ENCODE data around the gene EGFR. TPM values are rescaled to one million over a fixed set of nuclear protein-coding genes. Genes with fewer than 3 reads are reported as not detected.
A peak's percentile ranks its signal among the peaks of the same experiment; 100 is the strongest.

EGFR gene
- total RNA-seq, 4 donors from 2014 or later: 36.4 to 73.6 (median 38.7) TPM

GRCh38 chr7:55187701-55188491, 169.1 kb downstream of the EGFR start:
- H3K4me1 ChIP-seq: no peaks in the 10 kb centered on the region
- TF ChIP-seq POLR2A (IDR thresholded peaks at IDR 0.05) (no peak), CTCF (IDR thresholded peaks at IDR 0.05) (no peak)
- H3K27me3 ChIP-seq: no peaks in the 10 kb centered on the region
- intact Hi-C loops (cut with DNase I; ENCODE audit: low total_unique reads): no loop called here
- peak overlapping the region; percentile 54 to 65 for H3K27ac ChIP-seq
- no peaks in the 10 kb centered on the region for H3K36me3 ChIP-seq
- no peaks in the 10 kb centered on the region for H3K9me3 ChIP-seq
- DNase-seq: peak in 1 of 2 donors; percentile 51
- H3K4me3 ChIP-seq: no peak overlapping the region

- no peak for TF ChIP-seq POLR2A (IDR thresholded peaks at IDR 0.05)
- TF ChIP-seq CTCF (IDR thresholded peaks at IDR 0.05): no peak
- Histone ChIP-seq H3K4me1 (no peaks in the 10 kb centered on the region), H3K36me3 (no peaks in the 10 kb centered on the region), H3K27me3 (no peaks in the 10 kb centered on the region), H3K27ac (peak overlapping the region; percentile 54 to 65), H3K9me3 (no peaks in the 10 kb centered on the region), H3K4me3 (no peak overlapping the region)
- no peak for DNase-seq
- intact Hi-C loops (cut with DNase I; ENCODE audit: low total_unique reads): no loop called here
Observed at GRCh38 chr7:55188590-55189138, 169.8 kb downstream of the EGFR start.

GRCh38 chr7:55189146-55189766, 170.4 kb downstream of the EGFR start:
- no peaks in the 10 kb centered on the region for H3K9me3 ChIP-seq
- no peaks in the 10 kb centered on the region for H3K36me3 ChIP-seq
- H3K4me1 ChIP-seq: no peaks in the 10 kb centered on the region
- no peak overlapping the region for H3K4me3 ChIP-seq
- H3K27ac ChIP-seq: peak overlapping the region; percentile 15 to 52
- TF ChIP-seq CTCF (IDR thresholded peaks at IDR 0.05) (peak in 1 of 4 experiments; percentile 6), POLR2A (IDR thresholded peaks at IDR 0.05) (no peak)
- intact Hi-C loops (cut with DNase I; ENCODE audit: low total_unique reads): no loop called here
- DNase-seq: no peak
- H3K27me3 ChIP-seq: no peaks in the 10 kb centered on the region

- Histone ChIP-seq H3K27ac (peak overlapping the region; percentile 15 to 52), H3K9me3 (no peaks in the 10 kb centered on the region), H3K27me3 (no peaks in the 10 kb centered on the region), H3K4me1 (no peaks in the 10 kb centered on the region), H3K36me3 (no peaks in the 10 kb centered on the region), H3K4me3 (no peak overlapping the region)
- intact Hi-C loops (cut with DNase I; ENCODE audit: low total_unique reads): no loop called here
- TF ChIP-seq POLR2A (IDR thresholded peaks at IDR 0.05) (no peak), CTCF (IDR thresholded peaks at IDR 0.05) (no peak)
- DNase-seq: no peak
Observed at GRCh38 chr7:55189878-55190436, 171.1 kb downstream of the EGFR start.

Data from uterus (tissue), 4 donors.